Measurements from ENCODE around the gene EXOC4. TPM values are rescaled to one million over a fixed set of nuclear protein-coding genes. Genes with fewer than 3 reads are reported as not detected.

Gene EXOC4
- total and polyA plus RNA-seq, 2 experiments from 2014 or later: 23.9 to 51.7 TPM

- Histone ChIP-seq H3K36me3 (ENCODE audit: low read depth) (no peaks in the 10 kb centered on the region), H3K27me3 (replicated peaks; ENCODE audit: insufficient read depth) (no peaks in the 10 kb centered on the region), H3K4me2 (ENCODE audit: unreplicated experiment) (no peak overlapping the region), H3K9me3 (ENCODE audit: low read depth) (no peaks in the 10 kb centered on the region), H3K9me2 (ENCODE audit: insufficient read depth) (no peaks in the 10 kb centered on the region), H2AFZ (no peak overlapping the region), H3K4me3 (no peak overlapping the region), H3F3A (ENCODE audit: insufficient read depth) (no peaks in the 10 kb centered on the region), H3K9ac (no peak overlapping the region), H3K27ac (no peak overlapping the region), H3K4me1 (ENCODE audit: insufficient read depth) (no peaks in the 10 kb centered on the region), H3K79me2 (ENCODE audit: insufficient read depth) (no peaks in the 10 kb centered on the region), H4K20me1 (ENCODE audit: insufficient read depth) (no peaks in the 10 kb centered on the region)
- TF ChIP-seq EZH2 (IDR thresholded peaks at IDR 0.05; ENCODE audit: insufficient read depth, poor library complexity, severe bottlenecking): no peak
- no peak for TF ChIP-seq EZH2phosphoT487 (IDR thresholded peaks at IDR 0.05; ENCODE audit: insufficient read depth, low read depth)
- DNase-seq: no peak
- 99 to 100% methylated on average over 5 of the region's 5 CpGs for whole genome bisulfite sequencing, 2 experiments (ENCODE audit: low coverage in 1 of 2, low lambda C conversion rate in 2 of 2, missing lambda C conversion rate in 2 of 2)
- in situ Hi-C loops (cut with MboI): no loop called here
These were observed 500.6 kb downstream of the EXOC4 start for GRCh38 chr7:133753513-133753912.

- Histone ChIP-seq H3K79me2 (ENCODE audit: insufficient read depth) (no peaks in the 10 kb centered on the region), H3F3A (ENCODE audit: insufficient read depth) (no peaks in the 10 kb centered on the region), H3K9me2 (ENCODE audit: insufficient read depth) (no peaks in the 10 kb centered on the region), H3K4me3 (no peak overlapping the region), H3K4me2 (ENCODE audit: unreplicated experiment) (no peak overlapping the region), H3K9ac (no peak overlapping the region), H3K4me1 (ENCODE audit: insufficient read depth) (no peaks in the 10 kb centered on the region), H2AFZ (no peak overlapping the region), H3K27ac (no peak overlapping the region), H3K36me3 (ENCODE audit: low read depth) (no peaks in the 10 kb centered on the region), H4K20me1 (ENCODE audit: insufficient read depth) (no peaks in the 10 kb centered on the region), H3K27me3 (replicated peaks; ENCODE audit: insufficient read depth) (no peaks in the 10 kb centered on the region), H3K9me3 (ENCODE audit: low read depth) (no peaks in the 10 kb centered on the region)
- in situ Hi-C loops (cut with MboI): no loop called here
- no peak for TF ChIP-seq EZH2phosphoT487 (IDR thresholded peaks at IDR 0.05; ENCODE audit: insufficient read depth, low read depth)
- TF ChIP-seq EZH2 (IDR thresholded peaks at IDR 0.05; ENCODE audit: insufficient read depth, poor library complexity, severe bottlenecking): no peak
- no peak for DNase-seq
- WGBS, 2 experiments (ENCODE audit: low coverage in 1 of 2, low lambda C conversion rate in 2 of 2, missing lambda C conversion rate in 2 of 2): 93 to 100% methylated on average over 1 of the region's 1 CpG
These were observed 501.8 kb downstream of the EXOC4 start for GRCh38 chr7:133754708-133755107.

GRCh38 chr7:133755901-133756300 is 503.0 kb downstream of the EXOC4 start:
- H3F3A ChIP-seq (ENCODE audit: insufficient read depth): no peaks in the 10 kb centered on the region
- H4K20me1 ChIP-seq (ENCODE audit: insufficient read depth): no peaks in the 10 kb centered on the region
- no peaks in the 10 kb centered on the region for H3K4me1 ChIP-seq (ENCODE audit: insufficient read depth)
- no peaks in the 10 kb centered on the region for H3K36me3 ChIP-seq (ENCODE audit: low read depth)
- no peak overlapping the region for H3K27ac ChIP-seq
- no peak overlapping the region for H3K9ac ChIP-seq
- H3K9me2 ChIP-seq (ENCODE audit: insufficient read depth): no peaks in the 10 kb centered on the region
- DNase-seq: no peak
- no peaks in the 10 kb centered on the region for H3K27me3 ChIP-seq (replicated peaks; ENCODE audit: insufficient read depth)
- no peak overlapping the region for H2AFZ ChIP-seq
- H3K79me2 ChIP-seq (ENCODE audit: insufficient read depth): no peaks in the 10 kb centered on the region
- no peak overlapping the region for H3K4me3 ChIP-seq
- in situ Hi-C loops (cut with MboI): no loop called here
- no peaks in the 10 kb centered on the region for H3K9me3 ChIP-seq (ENCODE audit: low read depth)
- TF ChIP-seq EZH2 (IDR thresholded peaks at IDR 0.05; ENCODE audit: insufficient read depth, poor library complexity, severe bottlenecking) (no peak), EZH2phosphoT487 (IDR thresholded peaks at IDR 0.05; ENCODE audit: insufficient read depth, low read depth) (no peak)
- no peak overlapping the region for H3K4me2 ChIP-seq (ENCODE audit: unreplicated experiment)

GRCh38 chr7:133761443-133761842 is 508.6 kb downstream of the EXOC4 start:
- 93 to 99% methylated on average over 4 of the region's 4 CpGs for WGBS, 2 experiments (ENCODE audit: low coverage in 1 of 2, low lambda C conversion rate in 2 of 2, missing lambda C conversion rate in 2 of 2)
- in situ Hi-C loops (cut with MboI): no loop called here
- Histone ChIP-seq H3K9me2 (ENCODE audit: insufficient read depth) (no peaks in the 10 kb centered on the region), H3K9ac (no peak overlapping the region), H2AFZ (no peak overlapping the region), H3K27me3 (replicated peaks; ENCODE audit: insufficient read depth) (no peaks in the 10 kb centered on the region), H3K27ac (no peak overlapping the region), H3F3A (ENCODE audit: insufficient read depth) (no peaks in the 10 kb centered on the region), H3K9me3 (ENCODE audit: low read depth) (no peaks in the 10 kb centered on the region), H3K4me3 (no peak overlapping the region), H4K20me1 (ENCODE audit: insufficient read depth) (no peaks in the 10 kb centered on the region), H3K79me2 (ENCODE audit: insufficient read depth) (no peaks in the 10 kb centered on the region), H3K4me1 (ENCODE audit: insufficient read depth) (no peaks in the 10 kb centered on the region), H3K4me2 (ENCODE audit: unreplicated experiment) (no peak overlapping the region), H3K36me3 (ENCODE audit: low read depth) (no peaks in the 10 kb centered on the region)
- no peak for DNase-seq
- TF ChIP-seq EZH2phosphoT487 (IDR thresholded peaks at IDR 0.05; ENCODE audit: insufficient read depth, low read depth) (no peak), EZH2 (IDR thresholded peaks at IDR 0.05; ENCODE audit: insufficient read depth, poor library complexity, severe bottlenecking) (no peak)

- no peaks in the 10 kb centered on the region for H3K4me1 ChIP-seq (ENCODE audit: insufficient read depth)
- in situ Hi-C loops (cut with MboI): no loop called here
- no peaks in the 10 kb centered on the region for H3K9me2 ChIP-seq (ENCODE audit: insufficient read depth)
- DNase-seq: no peak
- H3K79me2 ChIP-seq (ENCODE audit: insufficient read depth): no peaks in the 10 kb centered on the region
- no peaks in the 10 kb centered on the region for H3K36me3 ChIP-seq (ENCODE audit: low read depth)
- no peak overlapping the region for H2AFZ ChIP-seq
- H3K9me3 ChIP-seq (ENCODE audit: low read depth): no peaks in the 10 kb centered on the region
- H3K9ac ChIP-seq: no peak overlapping the region
- no peak overlapping the region for H3K27ac ChIP-seq
- no peaks in the 10 kb centered on the region for H3K27me3 ChIP-seq (replicated peaks; ENCODE audit: insufficient read depth)
- WGBS, 2 experiments (ENCODE audit: low coverage in 1 of 2, low lambda C conversion rate in 2 of 2, missing lambda C conversion rate in 2 of 2): 12% methylated on average over 3 of the region's 3 CpGs
- no peaks in the 10 kb centered on the region for H4K20me1 ChIP-seq (ENCODE audit: insufficient read depth)
- TF ChIP-seq EZH2phosphoT487 (IDR thresholded peaks at IDR 0.05; ENCODE audit: insufficient read depth, low read depth): no peak
- no peak for TF ChIP-seq EZH2 (IDR thresholded peaks at IDR 0.05; ENCODE audit: insufficient read depth, poor library complexity, severe bottlenecking)
- no peak overlapping the region for H3K4me3 ChIP-seq
- H3F3A ChIP-seq (ENCODE audit: insufficient read depth): no peaks in the 10 kb centered on the region
- H3K4me2 ChIP-seq (ENCODE audit: unreplicated experiment): no peak overlapping the region
These were observed 510.3 kb downstream of the EXOC4 start for GRCh38 chr7:133763076-133763640.
